B cell (primary cell): ENCODE measurements around the gene MTERF4. TPM values are rescaled to one million over a fixed set of nuclear protein-coding genes. Genes with fewer than 3 reads are reported as not detected.

Source experiments
- ATAC-seq: fragments of 200-7000 bp; cut with Tn5 transposase; one replicate; pipeline ENCODE4 v1.10.0; 2021; ENCODE audit warnings: low read depth, mild to moderate bottlenecking, moderate number of reproducible peaks, moderate library complexity
- CTCF ChIA-PET: fragments of 350-600 bp; sonication (Branson Sonifier 250); formaldehyde crosslinking; loops from one replicate; lab custom pipeline; 2021; ENCODE audit warnings: antibody characterized with exemption, inconsistent platforms; lab: Charles Lee
- POLR2A ChIA-PET: fragments of 350-600 bp; sonication (Branson Sonifier 250); formaldehyde crosslinking; loops from one replicate; lab custom pipeline; 2021; ENCODE audit warnings: antibody characterized with exemption; lab: Charles Lee
- DNase-seq: peaks from one replicate; pipeline ENCODE4 v3.0.0; 2013
- H2AFZ ChIP-seq: 2 replicates; pipeline ENCODE4 v1.6.1; 2012; ENCODE audit warnings: mild to moderate bottlenecking, low read depth, low read length; ENCODE audit not compliant: insufficient read depth, poor library complexity, severe bottlenecking
- H3K27ac ChIP-seq, 2 donors: 1 replicate in 1 of 2; 2 replicates in 1 of 2; pipeline ENCODE4 v1.5.1; 2012 to 2013; ENCODE audit warnings: low read length in 2 of 2, mild to moderate bottlenecking in 2 of 2, moderate library complexity in 1 of 2
- H3K27me3 ChIP-seq, 4 experiments: fragments of 200-600 bp in 1 of 4; sonication (generic) in 1 of 4; replicated peaks in 1 of 4; 1 replicate in 2 of 4; 2 replicates in 2 of 4; pipeline versions ENCODE4 v1.6.1 to v1.7.0; 2013 to 2016; ENCODE audit warnings: low read length in 3 of 4, mild to moderate bottlenecking in 2 of 4, mixed read lengths in 1 of 4, moderate library complexity in 1 of 4; ENCODE audit not compliant: insufficient read depth in 4 of 4, control insufficient read depth in 3 of 4; ENCODE audit errors: control extremely low read depth in 1 of 4
- H3K36me3 ChIP-seq, 2 experiments: replicated peaks in 1 of 2; 1 replicate in 1 of 2; 2 replicates in 1 of 2; pipeline versions ENCODE4 v1.6.1 to v1.7.1; 2013; ENCODE audit warnings: low read length in 1 of 2; ENCODE audit not compliant: insufficient read depth in 2 of 2, control insufficient read depth in 1 of 2; ENCODE audit errors: control extremely low read depth in 1 of 2, extremely low read depth in 1 of 2
- H3K4me1 ChIP-seq, 2 donors: fragments of 200-600 bp in 1 of 2; sonication (generic) in 1 of 2; 1 replicate in 1 of 2; 2 replicates in 1 of 2; pipeline versions ENCODE4 v1.5.1 to v1.6.1; 2013 to 2017; ENCODE audit warnings: low read length in 2 of 2; ENCODE audit not compliant: control insufficient read depth in 2 of 2, insufficient read depth in 2 of 2
- H3K4me2 ChIP-seq: replicated peaks from 2 replicates; pipeline ENCODE3; 2012; ENCODE audit warnings: mild to moderate bottlenecking, low read depth, low read length; ENCODE audit not compliant: poor library complexity, severe bottlenecking
- H3K4me3 ChIP-seq, 5 experiments: fragments of 200-600 bp in 1 of 5; sonication (generic) in 1 of 5; 1 replicate in 3 of 5; 2 replicates in 2 of 5; pipeline versions ENCODE4 v1.5.1 to v1.7.0; 2011 to 2016; ENCODE audit warnings: low read length in 4 of 5, mild to moderate bottlenecking in 4 of 5, low read depth in 2 of 5, control low read depth in 1 of 5, moderate library complexity in 1 of 5; ENCODE audit not compliant: insufficient read depth in 1 of 5; ENCODE audit errors: control extremely low read depth in 1 of 5, extremely low read depth in 1 of 5
- H3K79me2 ChIP-seq: fragments of 200-600 bp; sonication (generic); one replicate; pipeline ENCODE4 v1.6.0; 2016; ENCODE audit warnings: low read length; ENCODE audit not compliant: control insufficient read depth, insufficient read depth
- H3K9ac ChIP-seq: fragments of 200-600 bp; sonication (generic); 2 replicates; pipeline ENCODE4 v1.6.1; 2017; ENCODE audit warnings: mild to moderate bottlenecking, low read length, moderate library complexity
- H3K9me3 ChIP-seq, 3 donors: one replicate each; pipeline versions ENCODE4 v1.6.1 to v1.7.1; 2013; ENCODE audit warnings: low read length in 2 of 3; ENCODE audit not compliant: control insufficient read depth in 2 of 3, insufficient read depth in 1 of 3; ENCODE audit errors: control extremely low read depth in 1 of 3
- H4K20me1 ChIP-seq: 2 replicates; pipeline ENCODE4 v1.6.0; 2012; ENCODE audit warnings: mild to moderate bottlenecking, low read length; ENCODE audit not compliant: insufficient read depth, control insufficient read depth, poor library complexity, severe bottlenecking
- H3K27ac Mint-ChIP-seq: one replicate; pipeline ENCODE4 v1.8.0; 2021; ENCODE audit warnings: mixed read lengths
- H3K27me3 Mint-ChIP-seq: one replicate; pipeline ENCODE4 v1.8.0; 2021; ENCODE audit warnings: mixed read lengths
- H3K4me1 Mint-ChIP-seq: one replicate; pipeline ENCODE4 v1.8.0; 2021; ENCODE audit warnings: mixed read lengths
- H3K4me3 Mint-ChIP-seq: one replicate; pipeline ENCODE4 v1.8.0; 2021; ENCODE audit warnings: mixed read lengths
- H3K9me3 Mint-ChIP-seq: one replicate; pipeline ENCODE4 v1.8.0; 2022; ENCODE audit warnings: mixed read lengths; ENCODE audit not compliant: insufficient read depth
- EZH2 ChIP-seq: IDR thresholded peaks from 2 replicates; pipeline ENCODE4 v1.6.1; 2012; ENCODE audit warnings: borderline replicate concordance, low read depth, mild to moderate bottlenecking, moderate library complexity, low read length; ENCODE audit not compliant: insufficient read depth, poor library complexity, severe bottlenecking
- WGBS: methylation state at CpG from one replicate; pipeline ENCODE4 v1.1.5; 2013; ENCODE audit warnings: missing lambda C conversion rate; ENCODE audit not compliant: insufficient coverage; 5-methylcytosine and 5-hydroxymethylcytosine counted together
- intact Hi-C: fragments of 100-400 bp; cut with micrococcal nuclease; formaldehyde crosslinking; loops from one replicate; pipeline ENCODE4 v1.10.0; 2022
- polyA plus RNA-seq: library from polyadenylated mRNA; depleted of rRNA; stranded (reverse); fragments of >200 nt; gene quantifications from 2 replicates; pipeline ENCODE4 v1.2.3, GENCODE V29; 2012
- total RNA-seq, 2 donors: library from RNA; stranded (reverse); fragments of 120-200 nt in 1 of 2; gene quantifications; 1 replicate in 1 of 2; 2 replicates in 1 of 2; pipeline versions ENCODE4 v1.2.3 to v1.2.4, GENCODE V29; 2013 to 2022
- TF ChIP-seq, protein P1 (sequence below): fragments of 200-600 bp; IDR thresholded peaks from one replicate; pipeline ENCODE4 v1.8.0; 2022; ENCODE audit warnings: antibody characterized with exemption, mild to moderate bottlenecking

The MTERF4 gene
- total and polyA plus RNA-seq, 2 donors (not counting 1 experiment from before 2014, with no cell fraction given) = 88.7 to 153 TPM

DNA sequence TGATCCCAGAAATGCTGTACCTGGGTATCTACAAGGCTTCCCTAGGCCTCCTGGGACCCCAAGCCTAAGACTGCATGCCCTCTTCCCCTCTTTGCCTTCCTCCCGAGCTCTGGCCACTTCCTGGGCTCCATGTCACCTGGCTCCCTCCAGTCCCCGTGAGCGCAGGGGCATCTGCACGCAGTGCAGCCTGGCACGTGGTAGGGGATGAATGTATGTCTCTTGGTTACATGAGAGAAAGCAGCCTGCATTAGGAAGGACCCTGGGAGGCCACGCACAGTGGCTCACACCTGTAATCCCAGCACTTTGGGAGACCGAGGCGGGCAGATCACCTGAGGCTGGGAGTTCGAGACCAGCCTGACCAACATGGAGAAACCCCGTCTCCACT, 31.3 kb upstream of the MTERF4 start:
- no peaks in the 10 kb centered on the region for H3K27me3 ChIP-seq
- H3K36me3 ChIP-seq = peaks cover 0 to 21% of the 10 kb centered on the region in 2 experiments
- H3K9ac ChIP-seq = no peak overlapping the region
- H3K4me1 ChIP-seq = peaks cover 16 to 18% of the 10 kb centered on the region in 2 donors
- no peaks in the 10 kb centered on the region for H3K9me3 Mint-ChIP-seq
- no peak overlapping the region for H2AFZ ChIP-seq
- TF ChIP-seq, protein P1, sequence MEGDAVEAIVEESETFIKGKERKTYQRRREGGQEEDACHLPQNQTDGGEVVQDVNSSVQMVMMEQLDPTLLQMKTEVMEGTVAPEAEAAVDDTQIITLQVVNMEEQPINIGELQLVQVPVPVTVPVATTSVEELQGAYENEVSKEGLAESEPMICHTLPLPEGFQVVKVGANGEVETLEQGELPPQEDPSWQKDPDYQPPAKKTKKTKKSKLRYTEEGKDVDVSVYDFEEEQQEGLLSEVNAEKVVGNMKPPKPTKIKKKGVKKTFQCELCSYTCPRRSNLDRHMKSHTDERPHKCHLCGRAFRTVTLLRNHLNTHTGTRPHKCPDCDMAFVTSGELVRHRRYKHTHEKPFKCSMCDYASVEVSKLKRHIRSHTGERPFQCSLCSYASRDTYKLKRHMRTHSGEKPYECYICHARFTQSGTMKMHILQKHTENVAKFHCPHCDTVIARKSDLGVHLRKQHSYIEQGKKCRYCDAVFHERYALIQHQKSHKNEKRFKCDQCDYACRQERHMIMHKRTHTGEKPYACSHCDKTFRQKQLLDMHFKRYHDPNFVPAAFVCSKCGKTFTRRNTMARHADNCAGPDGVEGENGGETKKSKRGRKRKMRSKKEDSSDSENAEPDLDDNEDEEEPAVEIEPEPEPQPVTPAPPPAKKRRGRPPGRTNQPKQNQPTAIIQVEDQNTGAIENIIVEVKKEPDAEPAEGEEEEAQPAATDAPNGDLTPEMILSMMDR = no peak
- no peak for TF ChIP-seq EZH2
- DNase-seq (no peak), ATAC-seq (no peak)
- no peak overlapping the region for H3K4me3 Mint-ChIP-seq
- no peaks in the 10 kb centered on the region for H3K79me2 ChIP-seq
- H3K9me3 ChIP-seq = peaks cover 0 to 7% (median 0%) of the 10 kb centered on the region in 3 donors
- no peak overlapping the region for H3K4me3 ChIP-seq
- H3K27me3 Mint-ChIP-seq = no peaks in the 10 kb centered on the region
- CTCF ChIA-PET = interaction anchor here (0.7 kb wide), 1 partner anchor 68 kb away, joined by 4 read pairs; no protein-coding TSS in a partner anchor
- POLR2A ChIA-PET = interaction anchor here (0.7 kb wide), 1 partner anchor 70 kb away, joined by 7 read pairs; no protein-coding TSS in a partner anchor
- H3K4me1 Mint-ChIP-seq = peaks cover 26% of the 10 kb centered on the region
- WGBS = 98% methylated on average over 7 of the region's 10 CpGs
- H3K27ac ChIP-seq = no peak overlapping the region
- no peaks in the 10 kb centered on the region for H4K20me1 ChIP-seq
- intact Hi-C loops = no loop called here
- no peak overlapping the region for H3K4me2 ChIP-seq
- H3K27ac Mint-ChIP-seq = peak overlapping the region; percentile 10
